Measurements from ENCODE around the gene SULT4A1. TPM values are rescaled to one million over a fixed set of nuclear protein-coding genes. Genes with fewer than 3 reads are reported as not detected.

Gene SULT4A1
- total RNA-seq, 1 experiment from 2014 or later, result 8.4 TPM

- TF ChIP-seq FOSL1 (IDR thresholded peaks at IDR 0.05; ENCODE audit: low read depth) (no peak), CBX3 (IDR thresholded peaks at IDR 0.05; ENCODE audit: low read depth) (no peak), JUND (IDR thresholded peaks at IDR 0.05) (no peak), CEBPB (IDR thresholded peaks at IDR 0.05; ENCODE audit: low read depth) (no peak), ZNF274 (IDR thresholded peaks at IDR 0.05; ENCODE audit: low read depth, low read length) (no peak), POLR2AphosphoS5 (IDR thresholded peaks at IDR 0.05; ENCODE audit: low read depth, low read length) (no peak), SP1 (IDR thresholded peaks at IDR 0.05; ENCODE audit: low read depth) (no peak), EZH2 (IDR thresholded peaks at IDR 0.05) (no peak), EGR1 (IDR thresholded peaks at IDR 0.05; ENCODE audit: low read depth) (no peak), POLR2A (IDR thresholded peaks at IDR 0.05; ENCODE audit: borderline replicate concordance, extremely low read depth, insufficient read depth, insufficient read length) (no peak), ZFX (IDR thresholded peaks at IDR 0.05) (no peak), ELF1 (IDR thresholded peaks at IDR 0.05; ENCODE audit: borderline replicate concordance, low read depth) (no peak), MAX (IDR thresholded peaks at IDR 0.05) (no peak), SRF (IDR thresholded peaks at IDR 0.05; ENCODE audit: low read depth) (no peak), YY1 (IDR thresholded peaks at IDR 0.05; ENCODE audit: extremely low read depth, insufficient replicate concordance, low read depth, low read length) (no peak), RAD21 (IDR thresholded peaks at IDR 0.05; ENCODE audit: low read depth) (no peak)
- TF ChIP-seq, protein P1, sequence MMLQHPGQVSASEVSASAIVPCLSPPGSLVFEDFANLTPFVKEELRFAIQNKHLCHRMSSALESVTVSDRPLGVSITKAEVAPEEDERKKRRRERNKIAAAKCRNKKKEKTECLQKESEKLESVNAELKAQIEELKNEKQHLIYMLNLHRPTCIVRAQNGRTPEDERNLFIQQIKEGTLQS (IDR thresholded peaks at IDR 0.05), result no peak
- TF ChIP-seq, protein P2, sequence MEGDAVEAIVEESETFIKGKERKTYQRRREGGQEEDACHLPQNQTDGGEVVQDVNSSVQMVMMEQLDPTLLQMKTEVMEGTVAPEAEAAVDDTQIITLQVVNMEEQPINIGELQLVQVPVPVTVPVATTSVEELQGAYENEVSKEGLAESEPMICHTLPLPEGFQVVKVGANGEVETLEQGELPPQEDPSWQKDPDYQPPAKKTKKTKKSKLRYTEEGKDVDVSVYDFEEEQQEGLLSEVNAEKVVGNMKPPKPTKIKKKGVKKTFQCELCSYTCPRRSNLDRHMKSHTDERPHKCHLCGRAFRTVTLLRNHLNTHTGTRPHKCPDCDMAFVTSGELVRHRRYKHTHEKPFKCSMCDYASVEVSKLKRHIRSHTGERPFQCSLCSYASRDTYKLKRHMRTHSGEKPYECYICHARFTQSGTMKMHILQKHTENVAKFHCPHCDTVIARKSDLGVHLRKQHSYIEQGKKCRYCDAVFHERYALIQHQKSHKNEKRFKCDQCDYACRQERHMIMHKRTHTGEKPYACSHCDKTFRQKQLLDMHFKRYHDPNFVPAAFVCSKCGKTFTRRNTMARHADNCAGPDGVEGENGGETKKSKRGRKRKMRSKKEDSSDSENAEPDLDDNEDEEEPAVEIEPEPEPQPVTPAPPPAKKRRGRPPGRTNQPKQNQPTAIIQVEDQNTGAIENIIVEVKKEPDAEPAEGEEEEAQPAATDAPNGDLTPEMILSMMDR (IDR thresholded peaks at IDR 0.05 in 2 of 3, conservative IDR thresholded peaks at IDR 0.05 in 1 of 3; ENCODE audit: borderline replicate concordance in 1 of 3, insufficient read depth in 1 of 3, low read depth in 2 of 3, low read length in 2 of 3), result no peak
- TF ChIP-seq, protein P3, sequence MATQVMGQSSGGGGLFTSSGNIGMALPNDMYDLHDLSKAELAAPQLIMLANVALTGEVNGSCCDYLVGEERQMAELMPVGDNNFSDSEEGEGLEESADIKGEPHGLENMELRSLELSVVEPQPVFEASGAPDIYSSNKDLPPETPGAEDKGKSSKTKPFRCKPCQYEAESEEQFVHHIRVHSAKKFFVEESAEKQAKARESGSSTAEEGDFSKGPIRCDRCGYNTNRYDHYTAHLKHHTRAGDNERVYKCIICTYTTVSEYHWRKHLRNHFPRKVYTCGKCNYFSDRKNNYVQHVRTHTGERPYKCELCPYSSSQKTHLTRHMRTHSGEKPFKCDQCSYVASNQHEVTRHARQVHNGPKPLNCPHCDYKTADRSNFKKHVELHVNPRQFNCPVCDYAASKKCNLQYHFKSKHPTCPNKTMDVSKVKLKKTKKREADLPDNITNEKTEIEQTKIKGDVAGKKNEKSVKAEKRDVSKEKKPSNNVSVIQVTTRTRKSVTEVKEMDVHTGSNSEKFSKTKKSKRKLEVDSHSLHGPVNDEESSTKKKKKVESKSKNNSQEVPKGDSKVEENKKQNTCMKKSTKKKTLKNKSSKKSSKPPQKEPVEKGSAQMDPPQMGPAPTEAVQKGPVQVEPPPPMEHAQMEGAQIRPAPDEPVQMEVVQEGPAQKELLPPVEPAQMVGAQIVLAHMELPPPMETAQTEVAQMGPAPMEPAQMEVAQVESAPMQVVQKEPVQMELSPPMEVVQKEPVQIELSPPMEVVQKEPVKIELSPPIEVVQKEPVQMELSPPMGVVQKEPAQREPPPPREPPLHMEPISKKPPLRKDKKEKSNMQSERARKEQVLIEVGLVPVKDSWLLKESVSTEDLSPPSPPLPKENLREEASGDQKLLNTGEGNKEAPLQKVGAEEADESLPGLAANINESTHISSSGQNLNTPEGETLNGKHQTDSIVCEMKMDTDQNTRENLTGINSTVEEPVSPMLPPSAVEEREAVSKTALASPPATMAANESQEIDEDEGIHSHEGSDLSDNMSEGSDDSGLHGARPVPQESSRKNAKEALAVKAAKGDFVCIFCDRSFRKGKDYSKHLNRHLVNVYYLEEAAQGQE (IDR thresholded peaks at IDR 0.05; ENCODE audit: low read depth), result no peak
- TF ChIP-seq, protein P4, sequence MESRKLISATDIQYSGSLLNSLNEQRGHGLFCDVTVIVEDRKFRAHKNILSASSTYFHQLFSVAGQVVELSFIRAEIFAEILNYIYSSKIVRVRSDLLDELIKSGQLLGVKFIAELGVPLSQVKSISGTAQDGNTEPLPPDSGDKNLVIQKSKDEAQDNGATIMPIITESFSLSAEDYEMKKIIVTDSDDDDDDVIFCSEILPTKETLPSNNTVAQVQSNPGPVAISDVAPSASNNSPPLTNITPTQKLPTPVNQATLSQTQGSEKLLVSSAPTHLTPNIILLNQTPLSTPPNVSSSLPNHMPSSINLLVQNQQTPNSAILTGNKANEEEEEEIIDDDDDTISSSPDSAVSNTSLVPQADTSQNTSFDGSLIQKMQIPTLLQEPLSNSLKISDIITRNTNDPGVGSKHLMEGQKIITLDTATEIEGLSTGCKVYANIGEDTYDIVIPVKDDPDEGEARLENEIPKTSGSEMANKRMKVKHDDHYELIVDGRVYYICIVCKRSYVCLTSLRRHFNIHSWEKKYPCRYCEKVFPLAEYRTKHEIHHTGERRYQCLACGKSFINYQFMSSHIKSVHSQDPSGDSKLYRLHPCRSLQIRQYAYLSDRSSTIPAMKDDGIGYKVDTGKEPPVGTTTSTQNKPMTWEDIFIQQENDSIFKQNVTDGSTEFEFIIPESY (IDR thresholded peaks at IDR 0.05; ENCODE audit: extremely low read depth, insufficient replicate concordance, low read length), result no peak
- no peaks in the 10 kb centered on the region for H3K9me2 ChIP-seq (ENCODE audit: insufficient read depth)
- no peak overlapping the region for H3K9ac ChIP-seq (ENCODE audit: low read length)
- ChIA-PET CTCF (no interaction called here), RAD21 (ENCODE audit: low non-redundant PET in 1 of 2, low total read pairs in 2 of 2, uncharacterized antibody in 2 of 2, unreplicated experiment in 2 of 2) (no interaction called here), POLR2A (no interaction called here)
- H3K27me3 ChIP-seq (ENCODE audit: insufficient read depth, low read length), result peaks cover 8% of the 10 kb centered on the region; the same call in 1 of the 2 replicates
- H3K36me3 ChIP-seq (ENCODE audit: control insufficient read depth in 1 of 2, insufficient read depth in 2 of 2, low read length in 2 of 2), result no peaks in the 10 kb centered on the region
- intact Hi-C loops (cut with micrococcal nuclease), result no loop called here
- no peak for DNase-seq (ENCODE audit: low read depth, low spot score)
- no peaks in the 10 kb centered on the region for H3K4me1 ChIP-seq (ENCODE audit: control insufficient read depth in 1 of 2, insufficient read depth in 2 of 2, low read length in 2 of 2)
- H3K79me2 ChIP-seq (ENCODE audit: insufficient read depth, low read length), result no peaks in the 10 kb centered on the region
- H3K4me2 ChIP-seq (ENCODE audit: low read length), result no peak overlapping the region
- H4K20me1 ChIP-seq (ENCODE audit: insufficient read depth), result no peaks in the 10 kb centered on the region; the same call in 1 of the 2 replicates
- no peak overlapping the region for H3K27ac ChIP-seq (ENCODE audit: low read depth, low read length)
- ATAC-seq, result no peak
- H2AFZ ChIP-seq (ENCODE audit: low read depth, low read length, poor library complexity, severe bottlenecking), result no peak overlapping the region
- no TSS peak for BruUV-seq (replicated peaks)
- H3K4me3 ChIP-seq (replicated peaks in 1 of 2; ENCODE audit: low read depth in 1 of 2, low read length in 2 of 2), result no peak overlapping the region
- no peaks in the 10 kb centered on the region for H3K9me3 ChIP-seq (ENCODE audit: control insufficient read depth in 1 of 2, insufficient read depth in 1 of 2, low read depth in 1 of 2, low read length in 2 of 2)
These were observed 79.9 kb downstream of the SULT4A1 start for GRCh38 chr22:43782448-43782847.

All from HCT116 (cell line).